ENCODE measurements around the gene FAM193B.

- TF ChIP-seq CTCF (IDR thresholded peaks at IDR 0.05), result no peak
- no peak for TF ChIP-seq TCF7L2 (IDR thresholded peaks at IDR 0.05; ENCODE audit: low read depth, low read length)
- no peak for TF ChIP-seq POLR2AphosphoS5 (IDR thresholded peaks at IDR 0.05; ENCODE audit: low read depth, low read length)
Measured at GRCh38 chr5:177555228-177555627, 865 bp upstream of the FAM193B start.

Data from Panc1 (cell line).